Adrenal gland (tissue), 12 donors: ENCODE measurements around the gene KDM7A. TPM values are rescaled to one million over a fixed set of nuclear protein-coding genes. Genes with fewer than 3 reads are reported as not detected.

Experiments used
- DNase-seq, 7 donors: peaks; one replicate each; pipeline ENCODE4 v3.0.0-alpha.2; 2019 to 2020
- H3K27ac ChIP-seq, 5 donors: fragments of 200-600 bp; sonication (generic) in 4 of 5; 1 replicate in 3 of 5; 2 replicates in 2 of 5; pipeline versions ENCODE4 v1.5.1 to v1.8.0; 2016 to 2020; ENCODE audit warnings: mild to moderate bottlenecking in 1 of 5
- H3K27me3 ChIP-seq: fragments of 200-600 bp; 2 replicates; pipeline ENCODE4 v1.8.0; 2021
- H3K36me3 ChIP-seq, 2 donors: fragments of 200-600 bp; replicated peaks in 1 of 2; 1 replicate in 1 of 2; 2 replicates in 1 of 2; pipeline versions ENCODE4 v1.5.1 to v1.8.0; 2018 to 2022
- H3K4me1 ChIP-seq, 2 donors: fragments of 200-600 bp; replicated peaks in 1 of 2; 1 replicate in 1 of 2; 2 replicates in 1 of 2; pipeline versions ENCODE4 v1.5.1 to v1.8.0; 2018 to 2021
- H3K4me3 ChIP-seq, 4 donors: fragments of 200-600 bp; sonication (generic) in 3 of 4; one replicate each; pipeline ENCODE4 v1.5.1; 2016 to 2018
- H3K9me3 ChIP-seq, 3 donors: fragments of 200-600 bp; sonication (generic) in 1 of 3; replicated peaks in 1 of 3; 1 replicate in 2 of 3; 2 replicates in 1 of 3; pipeline versions ENCODE4 v1.5.1 to v1.8.0; 2016 to 2021
- CTCF ChIP-seq, 6 experiments: fragments of 450-650 bp in 4 of 6; fragments of 200-600 bp in 2 of 6; sonication (generic) in 1 of 6; IDR thresholded peaks; 1 replicate in 5 of 6; 2 replicates in 1 of 6; pipeline versions ENCODE4 v1.5.1 to v1.8.0; 2016 to 2021; ENCODE audit warnings: antibody characterized with exemption in 6 of 6, mild to moderate bottlenecking in 2 of 6, moderate library complexity in 1 of 6
- POLR2A ChIP-seq, 2 donors: fragments of 450-650 bp; IDR thresholded peaks; one replicate each; pipeline ENCODE4 v1.6.1; 2017; ENCODE audit warnings: antibody characterized with exemption in 2 of 2, mild to moderate bottlenecking in 2 of 2, moderate library complexity in 1 of 2
- WGBS, 4 donors: extraction: QIAGEN DNeasy Blood & Tissue Kit in 2 of 4; methylation state at CpG; one replicate each; pipeline versions ENCODE4 v1.1.5 to v1.1.7; 2013 to 2017; 5-methylcytosine and 5-hydroxymethylcytosine counted together
- intact Hi-C, 2 donors: fragments of 100-400 bp; cut with DNase I; formaldehyde crosslinking; loops; one replicate each; pipeline versions ENCODE4 v1.14.1 to v1.15.0; 2022 to 2023
- polyA plus RNA-seq, 3 donors: library from polyadenylated mRNA; stranded (reverse); fragments of 200-250 nt in 2 of 3; fragments of 350-450 nt in 1 of 3; fragmentation: Illumina TruSeq in 1 of 3; extraction: RNeasy Lipid Tissue Mini Kit (QIAGEN cat#74804) in 1 of 3; gene quantifications; one replicate each; pipeline ENCODE4 v1.2.3, GENCODE V29; 2013 to 2014
- total RNA-seq, 9 donors: library from RNA; depleted of rRNA in 4 of 9; stranded (reverse); fragments of >200 nt in 4 of 9; fragments of 120-200 nt in 1 of 9; fragmentation: NEBNext Ultra II Directional in 1 of 9; extraction: Animal tissue kit (Norgen Biotek cat#: 25700) in 1 of 9; gene quantifications; one replicate each; pipeline versions ENCODE4 v1.1.0 to v1.2.4, GENCODE V29; 2013 to 2023
- donor health status: healthy with polysubstance abuse.
- donor health status: Bipolar disorder and iron deficiency.
- donor health status: DM: yes; HTN: yes; CAD: no.
- donor health status: DM: no; HTN: no; CAD: no.
- donor health status: DM: no; HTN: no; CAD: no.
- donor health status: DM: yes; HTN: yes; CAD: no.

The KDM7A gene
- total and polyA plus RNA-seq, 12 donors = 1.4 to 10.5 (median 4.7) TPM

DNA sequence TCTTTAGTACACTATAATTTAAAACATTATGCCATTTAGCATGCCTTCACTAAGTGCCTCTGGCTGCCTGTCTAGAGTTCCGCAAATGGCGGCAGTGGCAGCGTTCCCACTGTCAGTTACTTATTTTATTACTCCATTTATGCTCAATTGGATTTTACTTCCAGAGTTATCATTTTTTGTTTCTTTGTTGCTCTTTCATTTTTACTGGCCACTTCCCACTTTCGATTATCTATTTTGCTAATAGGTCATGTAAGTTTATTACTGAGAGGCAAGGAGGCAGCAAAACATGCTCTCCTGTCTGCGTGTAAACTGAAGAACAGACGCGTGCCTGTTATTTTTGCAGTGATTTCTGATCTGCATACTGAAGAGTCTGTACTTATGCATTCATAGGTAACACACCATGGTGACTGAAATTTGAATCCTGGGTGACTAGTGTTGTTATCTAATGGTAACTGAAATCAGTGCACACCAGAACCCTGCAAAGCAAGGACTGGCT, 23.1 kb downstream of the KDM7A start:
- Histone ChIP-seq H3K27me3 (no peaks in the 10 kb centered on the region), H3K36me3 (no peaks in the 10 kb centered on the region), H3K4me1 (no peaks in the 10 kb centered on the region), H3K27ac (no peak overlapping the region), H3K4me3 (no peak overlapping the region), H3K9me3 (no peaks in the 10 kb centered on the region)
- 75 to 86% (median 83%) methylated on average over 7 of the region's 7 CpGs for WGBS, 4 donors
- intact Hi-C loops = no loop called here
- TF ChIP-seq POLR2A (IDR thresholded peaks at IDR 0.05) (no peak), CTCF (IDR thresholded peaks at IDR 0.05) (no peak)
- peak in 1 of 7 donors; percentile 13 for DNase-seq

- Histone ChIP-seq H3K9me3 (no peaks in the 10 kb centered on the region), H3K27me3 (no peaks in the 10 kb centered on the region), H3K4me1 (no peaks in the 10 kb centered on the region), H3K27ac (no peak overlapping the region), H3K4me3 (no peak overlapping the region), H3K36me3 (no peaks in the 10 kb centered on the region)
- intact Hi-C loops = no loop called here
- no peak for TF ChIP-seq CTCF (IDR thresholded peaks at IDR 0.05)
- no peak for TF ChIP-seq POLR2A (IDR thresholded peaks at IDR 0.05)
- DNase-seq = no peak
- 71 to 85% (median 82%) methylated on average over 4 of the region's 4 CpGs for WGBS, 4 donors
Measured at GRCh38 chr7:140146574-140146973, 30.2 kb downstream of the KDM7A start.

- no peaks in the 10 kb centered on the region for H3K27me3 ChIP-seq
- no peak for TF ChIP-seq POLR2A (IDR thresholded peaks at IDR 0.05)
- no peak for TF ChIP-seq CTCF (IDR thresholded peaks at IDR 0.05)
- no peak overlapping the region for H3K27ac ChIP-seq
- no peak for DNase-seq
- H3K36me3 ChIP-seq = no peaks in the 10 kb centered on the region
- H3K4me3 ChIP-seq = no peak overlapping the region
- H3K4me1 ChIP-seq = no peaks in the 10 kb centered on the region
- intact Hi-C loops = no loop called here
- H3K9me3 ChIP-seq = no peaks in the 10 kb centered on the region
Measured at GRCh38 chr7:140145709-140146108, 31.1 kb downstream of the KDM7A start.

- Histone ChIP-seq H3K27me3 (no peaks in the 10 kb centered on the region), H3K4me1 (no peaks in the 10 kb centered on the region), H3K4me3 (no peak overlapping the region), H3K9me3 (no peaks in the 10 kb centered on the region), H3K27ac (no peak overlapping the region), H3K36me3 (no peaks in the 10 kb centered on the region)
- 98 to 100% (median 99%) methylated on average over 2 of the region's 2 CpGs for WGBS, 4 donors
- intact Hi-C loops = no loop called here
- TF ChIP-seq POLR2A (IDR thresholded peaks at IDR 0.05) = no peak
- TF ChIP-seq CTCF (IDR thresholded peaks at IDR 0.05) = no peak
- no peak for DNase-seq
Measured at GRCh38 chr7:140144821-140145220, 32.0 kb downstream of the KDM7A start.
